ENCODE measurements around the gene GABRR3.

GABRR3 gene

DNA sequence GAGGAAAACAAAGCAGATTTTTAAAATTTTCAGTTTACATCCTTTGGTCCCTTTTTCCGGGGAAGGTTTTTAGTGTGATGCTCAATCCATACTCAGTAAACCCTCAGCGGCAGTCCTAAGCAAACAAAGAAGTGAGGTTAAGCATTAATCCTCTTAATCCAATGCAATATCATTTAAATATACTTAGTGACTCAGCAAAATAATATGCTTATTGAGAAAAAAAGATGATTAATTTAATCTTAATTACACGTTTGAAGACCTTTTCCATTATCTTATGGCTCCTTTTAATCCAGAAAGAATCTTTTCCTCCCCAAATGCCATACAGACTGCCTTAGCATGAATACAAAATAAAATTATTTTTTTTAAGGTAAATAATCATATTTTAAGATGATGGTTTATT, at the start of gene GABRR3:
Gene GABRR3, minus strand, starts transcription at position 108 of the 400 bp plus-strand sequence. CDS start 328 bp downstream, outside the sequence.
- no peak for DNase-seq (ENCODE audit: low spot score)
- POLR2A ChIA-PET (ENCODE audit: low non-redundant PET): no interaction called here
- TF ChIP-seq CTCF (conservative IDR thresholded peaks at IDR 0.05; ENCODE audit: low read depth): no peak
- no peak within 1 kb of the TSS for H3K27ac ChIP-seq
- CTCF ChIA-PET: no interaction called here

GRCh38 chr3:98073486-98073885, 38.4 kb upstream of the GABRR3 start:
- DNase-seq (ENCODE audit: low spot score): no peak
- TF ChIP-seq CTCF (conservative IDR thresholded peaks at IDR 0.05; ENCODE audit: low read depth): no peak
- CTCF ChIA-PET: interaction anchor here (0.6 kb wide), 1 partner anchor 41 kb away, joined by 3 read pairs; no protein-coding TSS in a partner anchor
- POLR2A ChIA-PET (ENCODE audit: low non-redundant PET): no interaction called here
- H3K27ac ChIP-seq: no peak overlapping the region

DNA sequence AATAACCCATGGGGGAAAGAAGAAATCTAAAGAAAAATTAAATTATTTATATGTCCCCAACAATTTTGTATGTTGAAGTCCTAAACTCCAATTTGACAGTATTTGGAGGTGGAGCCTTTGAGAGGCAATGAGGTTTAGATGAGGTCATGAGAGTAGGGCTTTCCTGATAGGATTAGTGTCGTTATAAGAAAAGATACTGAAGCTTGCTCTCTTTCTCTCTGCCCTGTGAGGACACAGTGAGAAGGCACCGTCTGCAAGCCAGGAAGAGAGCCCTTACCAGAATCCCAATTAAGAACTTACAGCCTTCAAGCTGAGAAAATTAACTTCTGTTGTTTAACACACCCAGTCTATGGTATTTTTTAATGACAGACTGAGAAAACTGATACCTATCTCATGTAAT, 35.7 kb upstream of the GABRR3 start:
- no peak for DNase-seq (ENCODE audit: low spot score)
- TF ChIP-seq CTCF (conservative IDR thresholded peaks at IDR 0.05; ENCODE audit: low read depth): no peak
- ChIA-PET CTCF (interaction anchor here (0.6 kb wide), 1 partner anchor 255 kb away, joined by 5 read pairs; no protein-coding TSS in a partner anchor), POLR2A (ENCODE audit: low non-redundant PET) (no interaction called here)
- H3K27ac ChIP-seq: no peak overlapping the region

GRCh38 chr3:98068824-98069223, 33.7 kb upstream of the GABRR3 start:
- H3K27ac ChIP-seq: no peak overlapping the region
- ChIA-PET POLR2A (ENCODE audit: low non-redundant PET) (no interaction called here), CTCF (no interaction called here)
- DNase-seq (ENCODE audit: low spot score): no peak
- no peak for TF ChIP-seq CTCF (conservative IDR thresholded peaks at IDR 0.05; ENCODE audit: low read depth)

DNA sequence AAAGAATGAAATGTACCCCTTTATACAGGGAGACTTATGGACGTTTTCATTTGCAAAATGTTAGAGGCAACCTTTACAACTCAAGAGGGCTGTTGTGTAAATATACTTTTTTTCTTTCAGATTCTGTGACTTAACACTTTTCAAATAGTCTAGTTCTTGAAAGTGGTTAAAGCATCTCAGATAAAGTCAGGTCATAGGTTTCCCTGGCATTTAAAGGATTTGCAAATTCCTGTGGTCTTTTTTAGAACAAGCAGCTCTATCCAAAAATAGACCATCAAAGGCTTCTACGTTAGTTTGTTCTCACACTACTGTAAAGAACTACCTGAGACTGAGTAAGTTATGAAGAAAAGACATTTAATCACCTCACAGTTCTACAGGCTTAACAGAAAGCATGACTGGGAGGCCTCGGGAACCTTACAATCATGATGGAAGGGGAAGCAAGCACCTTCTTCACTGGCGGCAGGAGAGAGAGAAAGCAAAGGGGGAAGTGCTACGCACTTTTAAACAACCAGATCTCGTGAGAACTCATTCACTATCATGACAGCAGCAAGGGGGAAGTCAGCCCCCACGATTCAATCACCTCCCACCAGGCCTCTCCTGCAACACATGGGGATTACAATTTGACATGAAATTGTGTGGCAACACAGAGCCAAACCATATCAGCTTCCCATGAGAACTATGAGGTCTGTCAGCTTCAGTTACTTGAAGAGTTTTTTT, 23.3 kb upstream of the GABRR3 start:
- no peak for TF ChIP-seq CTCF (conservative IDR thresholded peaks at IDR 0.05; ENCODE audit: low read depth)
- CTCF ChIA-PET: no interaction called here

GRCh38 chr3:98057631-98058030, 22.5 kb upstream of the GABRR3 start:
- DNase-seq (ENCODE audit: low spot score): no peak
- ChIA-PET POLR2A (ENCODE audit: low non-redundant PET) (no interaction called here), CTCF (no interaction called here)
- no peak overlapping the region for H3K27ac ChIP-seq
- no peak for TF ChIP-seq CTCF (conservative IDR thresholded peaks at IDR 0.05; ENCODE audit: low read depth)

More for the DNA sequence above, 23.3 kb upstream of the GABRR3 start:
- POLR2A ChIA-PET (ENCODE audit: low non-redundant PET): no interaction called here
- DNase-seq (ENCODE audit: low spot score): no peak
- H3K27ac ChIP-seq: no peak overlapping the region

All from RWPE1 (cell line).